Epithelial cell of umbilical artery (primary cell): ENCODE results near the gene TP53TG3. TPM values are rescaled to one million over a fixed set of nuclear protein-coding genes. Genes with fewer than 3 reads are reported as not detected.

Source experiments
- total RNA-seq: library from RNA; depleted of rRNA; stranded (reverse); fragments of >200 nt; gene quantifications from 2 replicates; pipeline ENCODE4 v1.2.3, GENCODE V29; 2014

Gene TP53TG3, protein sequence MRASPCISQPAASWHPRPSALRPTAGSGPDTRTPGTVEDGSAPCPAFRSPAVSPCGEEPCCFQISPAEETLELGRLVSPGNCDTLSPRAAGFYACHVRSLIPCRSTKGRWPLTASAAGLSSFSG
- 0.32 TPM in 1 of 2 replicates, not detected in the other for total RNA-seq

DNA sequence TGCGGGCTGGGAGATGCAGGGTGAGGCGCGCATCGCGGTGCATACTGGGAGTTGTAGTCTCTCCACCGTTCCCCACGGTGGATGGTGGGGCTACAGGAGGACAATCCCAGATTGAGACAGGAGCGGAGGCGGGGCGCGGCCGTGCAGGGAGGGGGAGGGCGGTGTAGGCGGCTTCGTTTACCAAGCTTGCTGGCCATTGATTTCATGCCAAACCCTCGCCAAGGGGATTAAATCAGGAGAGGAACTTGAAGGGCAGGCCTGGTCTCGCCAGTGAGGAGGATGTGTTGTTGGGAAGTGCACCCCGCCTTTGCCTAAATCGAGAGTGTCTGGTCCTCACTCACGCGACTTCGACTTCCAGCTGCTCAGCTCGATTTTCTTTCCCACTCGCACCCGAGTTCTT, at the start of gene TP53TG3:
TSS of gene TP53TG3 (minus strand) at position 101 of the 400 bp plus-strand sequence. CDS start at position 33, 68 bp downstream.

